H1 (cell line): Measurements from ENCODE around the gene ANAPC1. TPM values are rescaled to one million over a fixed set of nuclear protein-coding genes. Genes with fewer than 3 reads are reported as not detected.

Experiments
- CTCF ChIP-seq, 3 experiments: IDR thresholded peaks; 1 replicate in 2 of 3; 2 replicates in 1 of 3; pipeline versions ENCODE4 v1.5.1 to v1.6.1; 2011; ENCODE audit warnings: low read length in 3 of 3, mild to moderate bottlenecking in 3 of 3, inconsistent platforms in 2 of 3, low read depth in 1 of 3, moderate library complexity in 1 of 3; ENCODE audit not compliant: insufficient read depth in 1 of 3; ENCODE audit errors: control extremely low read depth in 1 of 3
- JUN ChIP-seq: IDR thresholded peaks from 2 replicates; pipeline ENCODE4 v1.6.1; 2011; ENCODE audit warnings: low read depth, mild to moderate bottlenecking, improper control_type of control experiment, low read length
- MAX ChIP-seq: IDR thresholded peaks from 2 replicates; pipeline ENCODE4 v1.6.1; 2012; ENCODE audit warnings: inconsistent platforms
- polyA plus RNA-seq, 7 experiments: library from polyadenylated mRNA; depleted of rRNA in 3 of 7; stranded (reverse) in 5 of 7; unstranded in 2 of 7; fragments of >200 nt in 5 of 7; fragments of 200-250 nt in 2 of 7; gene quantifications; 1 replicate in 5 of 7; 2 replicates in 1 of 7; 4 replicates in 1 of 7; pipeline versions ENCODE4 v1.2.1 to v1.2.3, GENCODE V29; 2011 to 2013; ENCODE audit warnings: missing spikeins in 2 of 7, mixed read lengths in 2 of 7
- total RNA-seq: library from RNA; stranded (reverse); fragmentation: NEBNext Ultra II Directional; extraction: Animal tissue kit (Norgen Biotek cat#: 25700); gene quantifications from 2 replicates; pipeline ENCODE4 v1.2.1, GENCODE V29; 2021
- TF ChIP-seq, protein P1 (sequence below): IDR thresholded peaks from 2 replicates; pipeline ENCODE4 v1.6.1; 2011; ENCODE audit warnings: low read length, improper control_type of control experiment
- TF ChIP-seq, protein P2 (sequence below): fragments of 300-600 bp; sonication (generic); IDR thresholded peaks from 2 replicates; pipeline ENCODE4 v1.7.1; 2012; ENCODE audit warnings: low read length, moderate library complexity, mild to moderate bottlenecking, inconsistent platforms; ENCODE audit not compliant: insufficient replicate concordance

Gene ANAPC1
- total and polyA plus RNA-seq, 2 of the 8 experiments (the other 6 are each of a cell fraction or from before 2014, with no cell fraction given), result 46.6 to 107 TPM

GRCh38 chr2:111898703-111899514 is 14.9 kb upstream of the ANAPC1 start (continued):
- TF ChIP-seq, protein P1, sequence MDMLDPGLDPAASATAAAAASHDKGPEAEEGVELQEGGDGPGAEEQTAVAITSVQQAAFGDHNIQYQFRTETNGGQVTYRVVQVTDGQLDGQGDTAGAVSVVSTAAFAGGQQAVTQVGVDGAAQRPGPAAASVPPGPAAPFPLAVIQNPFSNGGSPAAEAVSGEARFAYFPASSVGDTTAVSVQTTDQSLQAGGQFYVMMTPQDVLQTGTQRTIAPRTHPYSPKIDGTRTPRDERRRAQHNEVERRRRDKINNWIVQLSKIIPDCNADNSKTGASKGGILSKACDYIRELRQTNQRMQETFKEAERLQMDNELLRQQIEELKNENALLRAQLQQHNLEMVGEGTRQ, result no peak
- TF ChIP-seq JUN (no peak), CTCF (IDR thresholded peaks at IDR 0.05; ENCODE audit: control extremely low read depth in 1 of 3, insufficient read depth in 1 of 3, low read depth in 1 of 3, low read length in 3 of 3) (no peak), MAX (0 out of 2 replicates have a peak, but pooled peaks have one; percentile 23)
- TF ChIP-seq, protein P2, sequence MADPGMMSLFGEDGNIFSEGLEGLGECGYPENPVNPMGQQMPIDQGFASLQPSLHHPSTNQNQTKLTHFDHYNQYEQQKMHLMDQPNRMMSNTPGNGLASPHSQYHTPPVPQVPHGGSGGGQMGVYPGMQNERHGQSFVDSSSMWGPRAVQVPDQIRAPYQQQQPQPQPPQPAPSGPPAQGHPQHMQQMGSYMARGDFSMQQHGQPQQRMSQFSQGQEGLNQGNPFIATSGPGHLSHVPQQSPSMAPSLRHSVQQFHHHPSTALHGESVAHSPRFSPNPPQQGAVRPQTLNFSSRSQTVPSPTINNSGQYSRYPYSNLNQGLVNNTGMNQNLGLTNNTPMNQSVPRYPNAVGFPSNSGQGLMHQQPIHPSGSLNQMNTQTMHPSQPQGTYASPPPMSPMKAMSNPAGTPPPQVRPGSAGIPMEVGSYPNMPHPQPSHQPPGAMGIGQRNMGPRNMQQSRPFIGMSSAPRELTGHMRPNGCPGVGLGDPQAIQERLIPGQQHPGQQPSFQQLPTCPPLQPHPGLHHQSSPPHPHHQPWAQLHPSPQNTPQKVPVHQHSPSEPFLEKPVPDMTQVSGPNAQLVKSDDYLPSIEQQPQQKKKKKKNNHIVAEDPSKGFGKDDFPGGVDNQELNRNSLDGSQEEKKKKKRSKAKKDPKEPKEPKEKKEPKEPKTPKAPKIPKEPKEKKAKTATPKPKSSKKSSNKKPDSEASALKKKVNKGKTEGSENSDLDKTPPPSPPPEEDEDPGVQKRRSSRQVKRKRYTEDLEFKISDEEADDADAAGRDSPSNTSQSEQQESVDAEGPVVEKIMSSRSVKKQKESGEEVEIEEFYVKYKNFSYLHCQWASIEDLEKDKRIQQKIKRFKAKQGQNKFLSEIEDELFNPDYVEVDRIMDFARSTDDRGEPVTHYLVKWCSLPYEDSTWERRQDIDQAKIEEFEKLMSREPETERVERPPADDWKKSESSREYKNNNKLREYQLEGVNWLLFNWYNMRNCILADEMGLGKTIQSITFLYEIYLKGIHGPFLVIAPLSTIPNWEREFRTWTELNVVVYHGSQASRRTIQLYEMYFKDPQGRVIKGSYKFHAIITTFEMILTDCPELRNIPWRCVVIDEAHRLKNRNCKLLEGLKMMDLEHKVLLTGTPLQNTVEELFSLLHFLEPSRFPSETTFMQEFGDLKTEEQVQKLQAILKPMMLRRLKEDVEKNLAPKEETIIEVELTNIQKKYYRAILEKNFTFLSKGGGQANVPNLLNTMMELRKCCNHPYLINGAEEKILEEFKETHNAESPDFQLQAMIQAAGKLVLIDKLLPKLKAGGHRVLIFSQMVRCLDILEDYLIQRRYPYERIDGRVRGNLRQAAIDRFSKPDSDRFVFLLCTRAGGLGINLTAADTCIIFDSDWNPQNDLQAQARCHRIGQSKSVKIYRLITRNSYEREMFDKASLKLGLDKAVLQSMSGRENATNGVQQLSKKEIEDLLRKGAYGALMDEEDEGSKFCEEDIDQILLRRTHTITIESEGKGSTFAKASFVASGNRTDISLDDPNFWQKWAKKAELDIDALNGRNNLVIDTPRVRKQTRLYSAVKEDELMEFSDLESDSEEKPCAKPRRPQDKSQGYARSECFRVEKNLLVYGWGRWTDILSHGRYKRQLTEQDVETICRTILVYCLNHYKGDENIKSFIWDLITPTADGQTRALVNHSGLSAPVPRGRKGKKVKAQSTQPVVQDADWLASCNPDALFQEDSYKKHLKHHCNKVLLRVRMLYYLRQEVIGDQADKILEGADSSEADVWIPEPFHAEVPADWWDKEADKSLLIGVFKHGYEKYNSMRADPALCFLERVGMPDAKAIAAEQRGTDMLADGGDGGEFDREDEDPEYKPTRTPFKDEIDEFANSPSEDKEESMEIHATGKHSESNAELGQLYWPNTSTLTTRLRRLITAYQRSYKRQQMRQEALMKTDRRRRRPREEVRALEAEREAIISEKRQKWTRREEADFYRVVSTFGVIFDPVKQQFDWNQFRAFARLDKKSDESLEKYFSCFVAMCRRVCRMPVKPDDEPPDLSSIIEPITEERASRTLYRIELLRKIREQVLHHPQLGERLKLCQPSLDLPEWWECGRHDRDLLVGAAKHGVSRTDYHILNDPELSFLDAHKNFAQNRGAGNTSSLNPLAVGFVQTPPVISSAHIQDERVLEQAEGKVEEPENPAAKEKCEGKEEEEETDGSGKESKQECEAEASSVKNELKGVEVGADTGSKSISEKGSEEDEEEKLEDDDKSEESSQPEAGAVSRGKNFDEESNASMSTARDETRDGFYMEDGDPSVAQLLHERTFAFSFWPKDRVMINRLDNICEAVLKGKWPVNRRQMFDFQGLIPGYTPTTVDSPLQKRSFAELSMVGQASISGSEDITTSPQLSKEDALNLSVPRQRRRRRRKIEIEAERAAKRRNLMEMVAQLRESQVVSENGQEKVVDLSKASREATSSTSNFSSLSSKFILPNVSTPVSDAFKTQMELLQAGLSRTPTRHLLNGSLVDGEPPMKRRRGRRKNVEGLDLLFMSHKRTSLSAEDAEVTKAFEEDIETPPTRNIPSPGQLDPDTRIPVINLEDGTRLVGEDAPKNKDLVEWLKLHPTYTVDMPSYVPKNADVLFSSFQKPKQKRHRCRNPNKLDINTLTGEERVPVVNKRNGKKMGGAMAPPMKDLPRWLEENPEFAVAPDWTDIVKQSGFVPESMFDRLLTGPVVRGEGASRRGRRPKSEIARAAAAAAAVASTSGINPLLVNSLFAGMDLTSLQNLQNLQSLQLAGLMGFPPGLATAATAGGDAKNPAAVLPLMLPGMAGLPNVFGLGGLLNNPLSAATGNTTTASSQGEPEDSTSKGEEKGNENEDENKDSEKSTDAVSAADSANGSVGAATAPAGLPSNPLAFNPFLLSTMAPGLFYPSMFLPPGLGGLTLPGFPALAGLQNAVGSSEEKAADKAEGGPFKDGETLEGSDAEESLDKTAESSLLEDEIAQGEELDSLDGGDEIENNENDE, result no peak
